Posterior cingulate gyrus (tissue), 11 donors: Measurements from ENCODE around the gene CELF2.

Experiments
- DNase-seq, 10 donors: peaks; one replicate each; pipeline versions ENCODE4 v3.0.0 to v3.0.0-alpha.2; 2020 to 2021; ENCODE audit warnings: mixed read lengths in 3 of 10
- intact Hi-C: fragments of 100-400 bp; cut with DNase I; formaldehyde crosslinking; loops from one replicate; pipeline ENCODE4 v1.15.1; 2023

CELF2 gene

GRCh38 chr10:11280187-11280932, 262.7 kb downstream of the CELF2 start:
- DNase-seq, result no peak
- intact Hi-C loops, result no loop called here

DNA sequence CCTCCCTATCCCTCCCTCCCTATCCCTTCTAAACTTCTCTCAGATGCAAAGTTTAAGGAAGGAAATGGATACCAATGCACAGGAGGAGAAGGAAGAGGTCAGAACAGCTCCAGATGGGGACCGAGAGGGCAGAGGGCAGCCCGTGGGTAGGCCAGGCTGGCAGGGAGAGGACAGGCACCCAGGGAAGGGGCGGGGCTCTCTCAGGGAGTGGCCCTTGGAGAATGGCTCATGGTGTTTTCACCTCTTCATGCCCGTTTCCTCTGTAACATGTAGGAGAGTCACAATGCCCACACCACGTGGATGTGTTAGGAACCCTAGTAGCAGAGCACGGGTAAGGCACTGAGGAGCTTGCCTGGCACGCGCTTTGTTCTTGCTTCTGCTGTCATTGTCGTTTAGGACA, 264.5 kb downstream of the CELF2 start:
- no peak for DNase-seq
- intact Hi-C loops, result no loop called here

DNA sequence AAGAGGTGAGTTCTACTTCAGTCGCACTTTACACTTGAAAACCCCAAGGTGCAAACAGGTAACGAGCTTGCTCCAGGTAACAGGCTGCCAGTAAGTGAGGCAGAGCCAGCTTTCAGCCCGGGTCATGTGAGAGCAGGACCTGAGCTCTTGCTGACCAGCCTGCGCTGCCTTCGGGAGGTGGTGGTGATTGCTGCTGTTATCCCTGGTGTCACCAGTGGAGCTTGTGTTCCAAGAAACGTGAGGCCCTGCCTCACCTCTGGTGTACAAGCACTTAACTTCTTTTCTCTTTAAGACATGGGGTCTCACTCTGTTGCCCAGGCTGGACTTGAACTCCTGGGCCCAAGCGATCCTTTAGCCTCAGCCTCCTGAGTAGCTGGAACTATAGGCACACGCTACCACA, 265.0 kb downstream of the CELF2 start:
- no peak for DNase-seq
- intact Hi-C loops, result no loop called here

DNA sequence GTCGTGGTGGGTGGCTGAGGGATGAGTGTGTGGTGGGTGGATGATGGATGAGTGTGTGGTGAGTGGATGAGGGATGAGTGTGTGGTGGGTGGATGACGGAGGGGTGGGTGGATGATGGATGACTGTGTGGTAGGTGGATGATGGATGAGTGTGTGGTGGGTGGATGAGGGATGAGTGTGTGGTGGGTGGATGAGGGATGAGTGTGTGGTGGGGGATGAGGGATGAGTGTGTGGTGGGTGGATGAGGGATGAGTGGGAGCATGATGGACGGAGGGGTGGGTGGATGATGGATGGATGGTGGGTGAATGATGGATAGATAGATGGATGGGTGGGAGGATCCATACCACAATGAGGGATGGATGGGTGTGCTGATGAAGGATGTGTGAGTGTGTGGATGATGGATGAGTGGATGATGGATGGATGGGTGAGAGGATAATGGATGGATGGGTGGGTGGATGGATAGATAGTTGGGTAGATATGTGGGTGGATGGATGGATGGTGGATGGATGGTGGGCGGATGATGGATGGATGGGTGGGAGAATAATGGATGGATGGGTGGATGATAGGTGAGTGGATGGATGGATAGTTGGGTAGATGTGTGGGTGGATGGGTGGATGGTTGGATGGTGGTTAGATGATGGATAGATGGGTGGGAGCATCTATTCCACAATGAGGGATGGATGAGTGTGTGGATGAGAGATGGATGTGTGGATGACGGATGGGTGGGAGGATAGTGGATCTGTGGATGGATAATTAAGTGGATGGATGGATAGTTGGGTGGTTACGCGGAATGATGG, 266.8 kb downstream of the CELF2 start:
- intact Hi-C loops, result no loop called here
- DNase-seq, result no peak

DNA sequence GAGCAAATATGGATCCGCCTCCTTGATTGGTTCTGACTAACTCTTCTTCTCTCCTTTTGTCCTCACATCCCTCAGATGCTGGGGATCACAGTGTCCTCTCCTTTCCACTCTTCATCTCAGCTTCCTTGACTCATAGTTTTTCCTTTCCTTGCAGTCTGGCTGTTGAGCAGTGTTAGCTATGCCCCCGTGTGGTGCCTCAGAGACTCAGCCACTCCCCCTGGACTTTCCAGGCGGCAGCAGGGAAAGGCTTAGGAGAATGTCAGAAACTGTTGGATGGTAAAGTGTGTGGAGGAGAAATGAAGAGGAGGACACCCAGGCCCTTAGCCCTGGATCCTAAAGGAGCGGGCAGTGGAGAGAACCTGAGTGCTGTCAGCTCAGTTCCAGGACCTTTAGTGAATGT, 267.5 kb downstream of the CELF2 start:
- DNase-seq, result no peak
- intact Hi-C loops, result no loop called here

GRCh38 chr10:11286261-11286852, 268.7 kb downstream of the CELF2 start:
- no peak for DNase-seq

DNA sequence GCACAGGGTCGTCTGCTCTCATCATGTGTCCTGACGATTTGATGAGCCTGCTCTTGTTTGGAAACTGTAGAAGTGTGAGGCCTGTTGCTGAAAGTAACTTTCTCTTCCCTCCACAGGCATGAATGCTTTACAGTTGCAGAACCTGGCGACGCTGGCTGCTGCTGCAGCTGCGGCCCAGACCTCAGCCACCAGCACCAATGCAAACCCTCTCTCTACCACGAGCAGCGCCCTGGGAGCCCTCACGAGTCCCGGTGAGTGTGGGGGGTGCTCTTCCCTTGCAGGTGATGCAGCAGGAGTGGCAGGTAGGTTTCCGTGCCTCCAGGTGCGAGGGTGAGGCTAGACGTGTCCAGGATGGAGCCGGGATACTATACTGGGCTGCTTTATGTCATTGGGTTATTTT, 270.6 kb downstream of the CELF2 start:
- intact Hi-C loops, result no loop called here
- no peak for DNase-seq

More at GRCh38 chr10:11286261-11286852, 268.7 kb downstream of the CELF2 start:
- intact Hi-C loops, result no loop called here

DNA sequence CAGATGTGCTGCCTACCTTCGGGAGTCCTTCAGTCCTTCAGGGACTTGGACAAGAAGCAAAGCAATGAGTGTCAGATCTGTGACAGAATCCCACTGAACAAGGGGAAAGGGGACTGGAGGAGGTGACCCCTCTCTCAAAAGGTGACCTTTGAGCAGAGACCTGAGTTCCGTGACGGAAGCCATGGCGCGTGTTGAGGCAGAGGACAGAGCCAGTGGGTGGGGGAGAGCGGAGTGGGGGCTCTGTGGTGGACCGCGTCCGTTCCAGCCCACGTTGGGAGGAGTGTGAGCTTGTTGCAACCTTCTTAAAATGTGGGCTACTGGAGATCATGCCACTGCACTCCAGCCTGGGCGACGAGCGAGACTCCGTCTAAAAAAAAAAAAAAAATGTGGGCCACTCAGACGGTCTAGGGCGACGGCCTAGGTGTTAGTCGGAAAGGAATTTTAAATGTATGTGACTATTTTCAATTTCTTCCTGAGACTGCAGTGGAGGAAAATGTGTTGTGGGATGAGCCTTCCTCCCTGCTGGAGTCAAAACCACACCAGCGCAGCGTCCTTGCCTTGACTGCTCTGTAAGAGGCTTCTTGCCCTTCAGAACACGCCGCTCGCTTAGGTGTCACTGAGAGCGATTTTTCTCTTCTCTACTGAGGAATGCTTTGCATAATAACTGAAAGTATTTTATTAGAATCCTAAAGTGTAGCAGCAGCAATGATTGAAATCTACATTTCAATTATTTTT, 272.7 kb downstream of the CELF2 start:
- intact Hi-C loops, result no loop called here
- DNase-seq, result no peak

DNA sequence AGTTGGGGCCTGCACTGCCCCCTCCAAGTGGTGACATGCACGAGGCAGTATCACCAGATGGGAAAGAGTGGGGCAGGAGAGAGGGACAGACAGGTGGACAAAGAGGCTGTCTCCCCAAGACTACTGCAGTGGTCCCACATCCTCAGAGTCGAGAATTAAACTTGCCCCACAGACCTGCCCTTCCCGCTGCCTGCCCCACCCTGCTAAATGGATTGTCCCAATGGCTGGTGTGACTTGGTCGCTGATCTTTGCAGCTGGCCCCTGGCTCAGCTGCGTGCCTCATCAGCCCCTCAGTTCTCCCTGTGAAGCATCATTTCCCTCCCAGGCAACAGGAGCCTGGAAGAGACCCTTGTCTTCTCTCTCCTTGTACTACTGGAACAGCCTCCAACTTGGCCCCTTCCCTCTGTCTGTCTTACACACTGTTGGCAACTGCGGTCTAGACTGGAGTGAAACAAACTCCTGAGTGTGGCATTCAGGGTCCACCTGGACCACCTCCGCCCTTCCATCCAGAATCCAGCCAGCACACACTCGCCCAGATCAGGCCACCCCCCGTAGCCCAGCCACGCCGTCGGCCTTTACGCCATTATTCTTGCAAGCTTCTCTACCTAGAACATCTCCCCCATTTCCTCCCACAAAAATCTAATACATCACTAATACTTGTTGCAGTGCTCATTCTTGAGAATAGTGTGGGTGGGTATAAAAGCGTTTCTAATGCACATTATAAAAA, 275.1 kb downstream of the CELF2 start:
- DNase-seq, result no peak
- intact Hi-C loops, result no loop called here

DNA sequence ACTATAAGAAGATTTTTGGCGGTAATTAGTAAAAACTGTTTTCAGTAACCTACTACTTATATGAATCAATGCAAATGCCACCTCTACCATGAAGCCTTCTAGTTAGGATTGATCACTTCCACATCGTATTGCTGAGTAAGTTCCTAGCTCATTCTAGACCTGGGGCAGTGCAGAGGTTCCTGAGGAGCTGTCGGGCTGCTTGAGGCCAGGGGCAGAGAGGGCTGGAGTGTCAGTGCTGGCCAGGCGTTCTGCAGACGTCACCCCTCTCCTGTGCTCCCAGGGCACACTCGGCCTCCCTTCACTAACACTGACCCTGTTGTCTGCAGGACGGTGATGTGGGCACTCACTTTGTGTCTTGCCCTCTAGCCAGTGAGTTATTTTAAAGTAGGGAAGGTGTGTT, 275.7 kb downstream of the CELF2 start:
- intact Hi-C loops, result no loop called here
- no peak for DNase-seq

DNA sequence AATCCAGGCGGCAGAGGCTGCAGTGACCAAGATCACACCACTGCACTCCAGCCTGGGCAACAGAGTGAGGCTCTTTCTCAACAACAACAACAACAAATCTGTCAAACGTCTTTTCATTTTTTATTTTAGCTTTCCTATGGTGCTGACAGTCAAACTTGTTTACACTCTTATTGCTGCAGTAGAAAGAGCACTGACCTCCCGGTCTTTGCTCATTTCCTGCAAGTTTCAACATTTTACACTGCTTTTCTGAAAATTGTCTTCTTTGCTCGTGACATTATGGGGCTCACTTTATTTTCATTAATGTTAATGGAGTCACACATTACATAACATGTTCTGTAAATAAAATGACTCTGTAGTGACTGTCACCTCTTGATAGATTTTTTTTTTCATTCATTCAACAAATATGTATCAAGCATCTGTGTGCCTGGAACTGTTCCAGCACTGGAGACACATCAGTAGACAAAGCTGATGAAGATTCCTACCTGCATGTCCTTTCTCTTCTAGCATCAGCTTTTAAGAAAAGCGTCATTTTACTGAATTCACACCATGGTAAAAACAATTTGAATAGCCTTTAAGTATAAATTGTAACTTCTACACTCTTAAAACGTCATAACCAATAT, 277.3 kb downstream of the CELF2 start:
- DNase-seq, result no peak
- intact Hi-C loops, result no loop called here

DNA sequence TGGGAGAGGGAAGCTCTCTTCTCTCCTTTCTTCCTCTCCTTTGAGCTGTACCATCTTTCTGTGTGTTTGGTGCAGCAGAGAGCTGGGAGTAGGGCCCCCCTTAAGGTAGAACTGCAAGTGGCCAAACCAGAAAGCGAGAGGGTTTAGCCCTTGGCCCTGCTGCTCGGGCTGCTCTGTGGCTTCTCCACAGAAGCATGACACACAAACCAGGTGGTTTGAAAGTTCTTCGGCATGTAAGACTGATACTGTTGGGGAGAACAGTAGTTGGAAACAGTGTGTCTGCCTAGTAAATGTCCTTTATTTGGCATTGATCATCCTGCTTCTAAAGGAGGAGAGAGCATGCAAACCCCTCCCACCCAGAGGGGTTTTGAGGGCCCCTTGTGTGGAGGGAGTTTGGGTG, 277.8 kb downstream of the CELF2 start:
- no peak for DNase-seq
- intact Hi-C loops, result no loop called here

- DNase-seq, result no peak
- intact Hi-C loops, result no loop called here
Measured at GRCh38 chr10:11297136-11297535, 279.5 kb downstream of the CELF2 start.

- intact Hi-C loops, result no loop called here
- DNase-seq, result no peak
Measured at GRCh38 chr10:11298116-11298515, 280.4 kb downstream of the CELF2 start.

- no peak for DNase-seq
- intact Hi-C loops, result no loop called here
Measured at GRCh38 chr10:11299125-11299524, 281.5 kb downstream of the CELF2 start.

GRCh38 chr10:11300026-11300425, 282.4 kb downstream of the CELF2 start:
- intact Hi-C loops, result no loop called here
- DNase-seq, result no peak

DNA sequence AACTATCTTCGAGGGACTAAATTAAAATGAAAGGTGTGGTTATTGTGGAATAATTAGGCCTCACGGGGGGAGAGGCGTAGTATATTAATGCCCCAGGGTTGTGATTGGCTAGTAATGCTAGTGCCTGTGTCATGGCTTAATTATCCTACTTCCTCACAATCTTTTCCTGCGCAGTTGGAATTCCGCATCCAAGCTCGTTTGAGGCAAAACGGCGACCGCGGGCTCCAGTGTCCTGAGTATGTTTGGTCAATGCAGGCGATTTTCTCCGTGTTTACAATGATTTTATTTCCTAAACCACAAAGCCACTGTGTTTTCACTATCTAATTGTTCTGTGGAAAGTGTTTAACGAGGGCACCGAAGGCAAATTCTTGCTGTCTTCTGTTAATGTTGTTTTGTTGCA, 282.9 kb downstream of the CELF2 start:
- DNase-seq, result no peak
- intact Hi-C loops, result no loop called here

DNA sequence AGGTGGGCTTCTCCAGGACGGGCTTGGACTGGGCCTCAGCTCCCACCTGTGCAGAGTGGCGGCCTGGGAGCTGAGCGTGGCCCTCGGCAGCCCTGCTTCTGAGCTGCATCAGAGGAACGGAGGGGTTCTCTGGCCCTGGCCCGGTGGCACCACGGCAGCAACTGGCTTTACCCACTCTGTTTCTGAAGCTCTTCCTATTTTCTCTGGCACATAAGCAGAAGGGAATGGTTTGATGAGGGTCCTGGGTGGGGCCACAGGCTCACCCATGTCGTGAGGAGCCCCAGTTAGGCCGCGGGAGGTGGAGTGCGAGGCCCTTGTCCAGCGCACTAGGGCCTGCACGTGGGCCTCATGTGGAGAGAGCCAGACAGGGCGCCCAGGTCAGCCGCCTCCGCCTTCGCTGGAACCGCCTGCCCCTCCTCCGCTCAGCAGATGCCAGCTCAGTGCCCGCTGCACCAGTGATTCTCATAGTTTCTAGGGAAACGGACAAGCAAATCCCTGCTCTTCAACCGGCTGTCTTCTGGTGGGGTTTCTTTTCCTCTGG, 284.0 kb downstream of the CELF2 start:
- intact Hi-C loops, result no loop called here
- peak in 8 of 10 donors; percentile 40 to 95 (median 60) for DNase-seq

DNA sequence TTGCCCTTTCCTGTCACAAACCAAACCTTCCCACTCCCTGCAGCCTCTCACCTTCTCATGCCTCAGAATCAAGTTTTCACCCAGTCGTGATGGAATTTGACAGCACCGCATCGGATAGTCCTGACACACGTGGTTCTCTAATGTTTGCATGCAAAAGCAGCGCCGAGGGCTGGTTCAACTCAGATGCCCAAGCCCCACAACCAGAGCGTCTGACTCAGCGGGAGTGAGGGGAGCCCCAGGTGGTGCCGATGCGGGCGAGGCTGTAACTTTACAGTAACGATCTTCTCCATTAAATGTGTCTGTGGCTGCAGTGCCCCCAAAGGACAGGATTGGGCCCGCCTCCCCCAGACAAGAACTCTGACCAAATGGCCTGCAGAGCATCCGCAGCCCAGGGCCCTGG, 284.5 kb downstream of the CELF2 start:
- intact Hi-C loops, result no loop called here
- DNase-seq, result no peak
